Brain microvascular endothelial cell (primary cell): ENCODE data around the gene PRKCH.

Source experiments
- DNase-seq: peaks from one replicate; pipeline ENCODE4 v3.0.0-alpha.2; 2020
- H3K27ac ChIP-seq: fragments of 250-450 bp; sonication (Bioruptor Pico); 2 replicates; pipeline ENCODE4 v1.5.1; 2020; ENCODE audit warnings: mild to moderate bottlenecking, moderate library complexity
- H3K27me3 ChIP-seq: fragments of 250-450 bp; sonication (Bioruptor Pico); replicated peaks from 2 replicates; pipeline ENCODE4 v1.5.1; 2020; ENCODE audit warnings: mild to moderate bottlenecking
- H3K36me3 ChIP-seq: fragments of 250-450 bp; sonication (Bioruptor Pico); replicated peaks from 2 replicates; pipeline ENCODE4 v1.5.1; 2020; ENCODE audit warnings: mild to moderate bottlenecking
- H3K4me3 ChIP-seq: 2 replicates; pipeline ENCODE4 v1.5.1; 2011; ENCODE audit warnings: low read depth, mild to moderate bottlenecking, control low read depth, low read length, moderate library complexity
- in situ Hi-C: cut with HindIII; loops from 2 replicates; pipeline ENCODE4 v1.10.0; 2017; ENCODE audit warnings: low sequenced_read_pairs, low pct_ligation_motif_present
- TF ChIP-seq, protein P1 (sequence below): IDR thresholded peaks from 2 replicates; pipeline ENCODE4 v1.5.1; 2011; ENCODE audit warnings: low read depth, mild to moderate bottlenecking, moderate library complexity, low read length, control low read depth, inconsistent platforms; ENCODE audit errors: missing control alignments

The PRKCH gene

DNA sequence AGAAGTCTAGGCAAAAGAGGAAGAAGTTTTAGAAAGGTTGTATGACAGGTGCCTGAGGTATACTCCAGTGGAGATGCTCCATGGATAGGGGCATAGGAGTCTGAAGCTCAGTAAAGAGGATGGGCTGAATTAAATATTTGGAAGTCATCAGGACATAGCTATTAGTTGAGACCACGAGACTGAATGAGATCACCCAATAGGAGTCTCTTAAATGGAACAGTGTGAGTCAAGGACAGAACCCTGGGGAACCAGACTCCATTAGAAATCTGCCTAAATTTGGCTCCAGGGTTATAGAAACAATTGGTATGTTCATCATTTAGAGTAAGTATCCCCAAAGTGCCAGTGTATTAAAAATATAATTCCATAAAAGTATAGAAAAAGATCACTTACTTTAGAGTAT, 172.6 kb downstream of the PRKCH start:
- DNase-seq = no peak
- in situ Hi-C loops = no loop called here
- no peak overlapping the region for H3K27ac ChIP-seq
- H3K27me3 ChIP-seq = no peaks in the 10 kb centered on the region
- H3K36me3 ChIP-seq = no peaks in the 10 kb centered on the region
- TF ChIP-seq, protein P1, sequence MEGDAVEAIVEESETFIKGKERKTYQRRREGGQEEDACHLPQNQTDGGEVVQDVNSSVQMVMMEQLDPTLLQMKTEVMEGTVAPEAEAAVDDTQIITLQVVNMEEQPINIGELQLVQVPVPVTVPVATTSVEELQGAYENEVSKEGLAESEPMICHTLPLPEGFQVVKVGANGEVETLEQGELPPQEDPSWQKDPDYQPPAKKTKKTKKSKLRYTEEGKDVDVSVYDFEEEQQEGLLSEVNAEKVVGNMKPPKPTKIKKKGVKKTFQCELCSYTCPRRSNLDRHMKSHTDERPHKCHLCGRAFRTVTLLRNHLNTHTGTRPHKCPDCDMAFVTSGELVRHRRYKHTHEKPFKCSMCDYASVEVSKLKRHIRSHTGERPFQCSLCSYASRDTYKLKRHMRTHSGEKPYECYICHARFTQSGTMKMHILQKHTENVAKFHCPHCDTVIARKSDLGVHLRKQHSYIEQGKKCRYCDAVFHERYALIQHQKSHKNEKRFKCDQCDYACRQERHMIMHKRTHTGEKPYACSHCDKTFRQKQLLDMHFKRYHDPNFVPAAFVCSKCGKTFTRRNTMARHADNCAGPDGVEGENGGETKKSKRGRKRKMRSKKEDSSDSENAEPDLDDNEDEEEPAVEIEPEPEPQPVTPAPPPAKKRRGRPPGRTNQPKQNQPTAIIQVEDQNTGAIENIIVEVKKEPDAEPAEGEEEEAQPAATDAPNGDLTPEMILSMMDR = no peak
- no peak overlapping the region for H3K4me3 ChIP-seq

DNA sequence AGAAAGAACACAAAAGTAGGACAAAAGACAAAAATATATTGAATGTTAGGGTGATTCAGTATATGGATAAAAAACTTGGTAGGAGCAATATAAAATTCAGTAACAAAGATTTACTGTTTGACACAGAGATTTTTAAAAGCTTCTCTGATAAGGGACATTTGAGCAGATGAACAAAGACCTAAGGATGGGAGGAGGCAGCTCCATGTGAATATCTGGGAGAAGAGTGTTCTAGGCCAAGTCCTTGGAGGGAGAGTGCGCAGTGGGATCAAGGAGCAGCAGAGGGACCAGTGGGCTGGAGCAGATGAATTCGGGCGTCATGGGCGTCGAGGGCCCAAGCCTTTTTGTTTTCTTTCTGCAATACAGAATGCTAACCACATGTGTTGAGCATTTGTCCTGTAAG, 174.4 kb downstream of the PRKCH start:
- TF ChIP-seq, protein P1 = no peak
- Histone ChIP-seq H3K4me3 (no peak overlapping the region), H3K27me3 (no peaks in the 10 kb centered on the region), H3K36me3 (no peaks in the 10 kb centered on the region), H3K27ac (no peak overlapping the region)
- in situ Hi-C loops = no loop called here
- DNase-seq = no peak

DNA sequence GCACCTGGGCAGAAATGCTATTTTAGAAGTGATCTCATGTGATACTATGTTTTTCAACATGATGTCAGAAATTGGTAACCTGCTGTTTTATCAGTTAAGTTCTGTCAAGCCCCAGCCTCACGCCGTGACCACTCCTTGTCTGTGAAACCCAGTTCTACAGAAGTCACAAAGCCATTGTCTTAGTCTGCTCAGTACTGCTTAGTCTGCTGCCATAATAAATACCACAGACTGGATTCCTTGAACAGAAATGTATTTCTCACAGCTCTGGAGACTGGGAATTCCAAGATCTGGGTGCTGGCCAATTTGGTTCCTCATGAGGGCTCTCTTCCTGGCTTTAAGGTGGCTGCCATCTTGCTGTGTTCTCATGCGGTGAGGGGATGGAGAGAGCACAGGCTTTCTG, 176.9 kb downstream of the PRKCH start:
- Histone ChIP-seq H3K27ac (peak overlapping the region; percentile 57), H3K4me3 (no peak overlapping the region), H3K27me3 (no peaks in the 10 kb centered on the region), H3K36me3 (no peaks in the 10 kb centered on the region)
- in situ Hi-C loops = no loop called here
- TF ChIP-seq, protein P1 = no peak
- peak; percentile 53 for DNase-seq

DNA sequence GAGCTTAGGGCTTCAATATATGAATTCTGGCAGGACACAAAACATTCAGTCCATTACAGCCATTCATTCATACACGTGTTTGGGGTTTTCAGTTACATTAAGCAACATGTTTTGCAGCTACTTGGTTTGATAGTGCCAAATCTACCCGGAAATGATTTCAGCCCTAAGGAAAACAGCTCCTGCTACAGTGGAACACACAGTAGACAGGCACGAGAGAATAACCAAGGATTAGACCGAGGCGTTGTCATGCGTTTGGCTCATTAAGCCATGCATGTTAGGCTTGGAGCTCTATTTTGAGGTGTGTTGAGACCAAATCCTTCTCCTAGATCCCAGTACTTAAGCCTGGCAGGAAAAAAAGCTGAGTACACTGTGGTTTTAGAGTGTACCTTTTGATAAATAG, 177.4 kb downstream of the PRKCH start:
- in situ Hi-C loops = no loop called here

DNA sequence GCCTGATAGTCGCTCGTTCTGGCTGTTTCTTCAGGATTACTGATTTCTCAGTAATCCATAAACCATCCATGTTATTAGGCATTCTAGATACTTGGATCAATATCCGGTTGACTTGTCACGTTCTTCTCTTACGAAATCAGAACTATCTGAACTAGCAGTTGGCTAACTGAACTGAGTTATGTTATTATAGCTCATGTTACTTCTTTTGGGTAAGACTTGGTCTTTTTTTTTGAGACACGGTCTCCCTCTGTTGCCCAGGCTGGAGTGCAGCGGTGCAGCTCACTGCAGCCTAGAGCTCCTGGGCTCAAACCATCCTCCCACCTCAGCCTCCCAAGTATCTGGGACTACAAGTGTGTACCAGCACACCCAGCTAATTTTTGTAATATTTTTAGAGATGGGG, 178.6 kb downstream of the PRKCH start:
- no peak for DNase-seq
- H3K27ac ChIP-seq = no peak overlapping the region
- H3K27me3 ChIP-seq = no peaks in the 10 kb centered on the region
- no peaks in the 10 kb centered on the region for H3K36me3 ChIP-seq
- in situ Hi-C loops = no loop called here
- no peak overlapping the region for H3K4me3 ChIP-seq
- TF ChIP-seq, protein P1 = no peak

More for the DNA sequence above, 177.4 kb downstream of the PRKCH start:
- H3K27ac ChIP-seq = peak overlapping the region; percentile 57
- TF ChIP-seq, protein P1 = no peak
- no peak for DNase-seq
- no peak overlapping the region for H3K4me3 ChIP-seq
- no peaks in the 10 kb centered on the region for H3K27me3 ChIP-seq
- H3K36me3 ChIP-seq = no peaks in the 10 kb centered on the region

DNA sequence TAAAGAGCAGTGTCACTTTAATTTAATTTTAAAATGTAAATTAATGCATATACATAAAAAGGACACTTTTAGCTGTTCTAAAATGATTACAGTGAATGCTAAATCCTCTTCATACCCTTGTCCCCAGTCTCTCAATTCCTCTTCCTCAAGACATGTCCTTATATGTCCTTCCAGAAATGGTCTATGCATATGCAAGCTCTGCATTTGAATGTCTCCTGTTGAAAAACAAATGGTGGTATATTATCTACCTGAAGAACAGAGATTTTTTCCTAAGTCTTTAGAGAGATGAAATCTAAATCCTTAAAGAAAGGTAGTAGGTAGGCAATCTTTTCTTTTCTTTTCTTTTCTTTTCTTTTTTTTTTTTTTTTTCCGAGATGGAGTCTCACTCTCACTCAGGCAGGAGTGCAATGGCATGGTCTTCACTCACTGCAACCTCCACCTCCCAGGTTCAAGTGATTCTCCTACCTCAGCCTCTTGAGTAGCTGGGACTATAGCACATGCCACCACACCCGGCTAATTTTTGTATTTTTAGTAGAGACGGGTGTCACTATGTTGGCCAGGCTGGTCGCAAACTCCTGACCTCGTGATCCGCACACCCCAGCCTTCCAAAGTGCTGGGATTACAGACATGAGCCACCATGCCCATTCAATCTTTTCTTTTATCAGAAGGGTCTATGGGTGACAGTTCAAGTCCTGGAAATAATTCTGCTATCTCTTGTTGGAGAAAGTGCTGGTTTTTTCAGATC, 180.5 kb downstream of the PRKCH start:
- Histone ChIP-seq H3K27me3 (no peaks in the 10 kb centered on the region), H3K4me3 (no peak overlapping the region), H3K36me3 (no peaks in the 10 kb centered on the region), H3K27ac (no peak overlapping the region)
- no peak for DNase-seq
- TF ChIP-seq, protein P1 = no peak
- in situ Hi-C loops = no loop called here
